ENCODE results near the gene COTL1.
"Not testable (repeated sequence)": the region's sequence is repeated elsewhere in the genome, so short reads cannot be mapped to it uniquely, and the experiment has no call there.

COTL1 gene

DNA sequence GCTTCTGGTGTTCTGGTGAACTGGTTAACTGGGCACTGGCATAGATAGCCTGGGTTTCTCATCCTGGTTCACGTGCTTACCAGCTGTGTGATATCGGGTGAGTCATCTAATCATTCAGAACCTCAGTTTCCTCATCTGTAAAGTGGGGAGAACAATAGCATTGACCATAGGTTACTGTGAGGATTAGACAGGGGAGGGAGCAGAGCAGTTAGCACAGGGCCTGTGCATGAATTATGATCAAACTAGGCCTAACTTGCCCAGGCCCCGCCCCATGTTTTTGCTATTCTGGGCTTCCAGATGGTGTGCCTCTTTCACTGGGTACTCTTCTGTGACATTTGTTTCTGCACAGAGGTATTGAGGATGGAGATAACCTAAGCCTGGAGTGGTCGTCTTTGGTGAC is 25.8 kb upstream of the COTL1 start:
- no peak for DNase-seq (ENCODE audit: low read depth in 2 of 2, low spot score in 1 of 2)

DNA sequence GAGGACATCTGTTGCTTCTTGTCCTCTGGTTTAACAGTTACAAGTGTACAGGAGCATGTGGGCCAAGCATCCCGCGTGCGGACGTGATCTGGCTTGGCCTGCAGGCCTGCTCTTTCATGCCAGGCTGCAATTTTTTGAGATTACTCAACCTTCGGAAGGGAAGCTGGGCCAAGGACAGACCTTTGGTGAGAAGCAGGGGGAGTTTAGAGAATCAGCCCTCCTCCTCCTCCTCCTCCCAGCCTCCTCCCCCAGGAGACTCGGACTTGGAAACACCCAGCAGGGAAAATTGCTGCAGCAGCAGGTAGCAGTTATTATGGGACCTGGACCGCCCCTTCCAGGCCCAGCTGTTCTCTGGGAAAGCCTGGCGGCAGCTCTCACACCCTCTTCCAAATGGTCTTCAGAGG is 25.3 kb upstream of the COTL1 start:
- no peak for DNase-seq (ENCODE audit: low read depth in 2 of 2, low spot score in 1 of 2)

DNA sequence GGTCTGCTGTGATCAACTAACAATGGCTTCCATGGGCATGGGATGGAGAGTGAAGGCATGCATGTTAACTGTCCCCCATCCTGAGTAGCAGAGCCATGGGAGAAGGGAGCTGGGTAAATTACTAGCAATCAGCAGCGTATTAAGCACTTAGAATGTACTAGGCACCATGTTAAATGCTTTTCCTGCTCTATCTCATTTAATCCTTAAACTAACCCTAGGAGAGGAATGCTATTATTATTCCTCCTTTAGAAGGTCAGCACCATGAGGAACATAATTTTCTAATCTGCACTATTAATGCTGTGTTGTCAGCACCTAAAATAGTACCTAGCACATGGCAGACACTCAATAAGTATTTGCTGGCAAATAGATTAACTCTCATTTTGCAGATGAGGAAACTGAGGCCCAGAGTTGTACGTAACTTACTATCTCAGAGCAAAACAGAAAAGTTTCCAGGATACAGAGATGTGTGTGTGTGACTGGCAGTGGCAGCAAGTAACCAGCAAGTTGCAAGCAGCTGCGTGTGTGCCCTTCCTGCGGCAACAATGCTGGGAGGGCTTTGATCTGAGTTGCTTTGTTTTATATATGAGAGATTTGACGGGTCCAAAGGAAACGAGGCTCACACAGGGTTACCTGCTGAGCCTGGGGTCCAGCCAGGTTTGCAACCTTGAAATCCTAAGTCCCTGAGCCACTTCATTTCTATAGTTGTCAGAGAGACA is 23.9 kb upstream of the COTL1 start:
- DNase-seq (ENCODE audit: low read depth in 2 of 2, low spot score in 1 of 2) = no peak

DNA sequence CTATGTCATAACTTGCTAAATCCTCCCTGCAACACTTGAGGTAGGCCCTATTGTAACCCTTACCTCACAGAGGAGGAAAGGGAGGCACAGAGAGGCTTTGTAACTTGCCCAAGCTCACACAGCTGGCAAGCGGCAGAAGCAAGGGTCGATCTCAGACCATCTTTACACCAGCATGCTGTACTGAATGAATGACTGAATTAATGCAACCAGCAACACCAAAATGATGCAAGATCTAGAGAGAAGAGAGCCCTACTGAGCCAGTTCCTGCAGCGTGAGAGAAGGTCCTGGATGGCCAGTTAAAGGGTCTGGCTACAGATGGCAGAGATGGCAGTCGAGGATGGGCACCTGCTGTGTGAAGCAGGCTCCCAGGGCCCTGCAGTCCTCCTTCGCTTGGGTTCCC is 22.3 kb upstream of the COTL1 start:
- DNase-seq (ENCODE audit: low read depth in 2 of 2, low spot score in 1 of 2) = no peak

DNA sequence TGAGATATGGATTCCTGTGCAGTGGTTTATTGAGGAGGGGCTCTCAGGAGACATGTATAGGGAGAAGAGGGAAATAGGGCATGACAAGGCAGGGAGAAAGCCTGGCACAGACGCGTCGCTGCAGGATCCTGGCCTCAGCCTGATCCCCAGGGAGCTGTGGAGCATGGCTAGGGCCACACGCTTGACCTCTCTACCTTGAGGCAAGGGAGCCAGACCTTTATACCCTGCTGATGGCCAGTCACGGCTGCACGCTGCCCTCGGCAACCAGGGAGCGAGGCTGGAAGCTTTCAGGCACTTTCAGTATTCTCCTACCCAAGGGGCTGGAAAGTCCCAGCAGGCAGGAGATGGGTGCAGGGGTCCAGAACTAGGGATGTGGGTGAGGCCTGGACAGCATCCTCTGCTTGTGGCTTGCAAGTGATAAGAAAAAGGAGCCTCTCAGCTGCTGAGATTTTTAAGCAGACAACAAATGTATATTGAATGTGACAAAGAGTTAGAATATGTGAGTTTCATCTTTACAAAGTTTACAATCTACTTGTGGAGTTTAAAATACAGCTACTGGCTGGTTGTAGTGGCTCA is 20.4 kb upstream of the COTL1 start:
- no peak for DNase-seq (ENCODE audit: low read depth in 2 of 2, low spot score in 1 of 2)

DNA sequence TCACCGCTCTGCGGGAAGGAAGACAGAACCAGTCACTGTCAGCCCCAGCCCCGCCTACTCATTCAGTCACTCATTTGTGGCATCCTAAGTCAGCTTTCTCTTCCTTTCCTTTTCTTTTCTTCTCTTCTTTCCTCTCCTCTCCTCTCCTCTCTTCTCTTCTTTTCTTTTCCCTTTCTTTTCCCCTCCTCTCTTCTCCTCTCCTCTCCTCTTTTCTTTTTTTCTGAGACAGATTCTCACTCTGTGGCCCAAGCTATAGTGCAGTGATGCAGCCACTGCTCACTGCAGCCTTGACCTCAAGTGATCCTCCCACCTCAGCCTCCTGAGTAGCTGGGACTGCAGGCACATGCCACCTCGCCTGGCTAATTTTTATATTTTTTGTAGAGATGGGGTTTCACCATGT is 19.8 kb upstream of the COTL1 start:
- DNase-seq (ENCODE audit: low read depth in 2 of 2, low spot score in 1 of 2) = no peak

DNA sequence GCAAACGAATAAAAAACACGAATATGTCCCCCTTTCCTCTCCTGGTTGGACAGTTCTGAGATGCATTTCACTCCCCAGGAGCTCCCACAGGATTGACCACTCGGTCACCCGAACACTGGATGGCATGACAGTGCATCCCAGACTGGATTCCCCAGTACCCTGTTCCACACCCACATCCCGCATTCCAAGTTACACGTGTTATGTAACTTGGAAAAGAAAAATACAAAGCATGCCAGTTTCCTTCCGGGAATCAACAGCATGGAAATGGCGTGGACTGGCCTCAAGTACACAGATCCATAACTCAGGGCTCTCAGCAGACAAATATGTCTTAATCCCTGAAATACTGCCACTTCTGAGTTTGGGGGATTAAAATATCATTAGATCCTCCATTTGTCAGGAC is 17.8 kb upstream of the COTL1 start:
- DNase-seq (ENCODE audit: low read depth in 2 of 2, low spot score in 1 of 2) = no peak

DNA sequence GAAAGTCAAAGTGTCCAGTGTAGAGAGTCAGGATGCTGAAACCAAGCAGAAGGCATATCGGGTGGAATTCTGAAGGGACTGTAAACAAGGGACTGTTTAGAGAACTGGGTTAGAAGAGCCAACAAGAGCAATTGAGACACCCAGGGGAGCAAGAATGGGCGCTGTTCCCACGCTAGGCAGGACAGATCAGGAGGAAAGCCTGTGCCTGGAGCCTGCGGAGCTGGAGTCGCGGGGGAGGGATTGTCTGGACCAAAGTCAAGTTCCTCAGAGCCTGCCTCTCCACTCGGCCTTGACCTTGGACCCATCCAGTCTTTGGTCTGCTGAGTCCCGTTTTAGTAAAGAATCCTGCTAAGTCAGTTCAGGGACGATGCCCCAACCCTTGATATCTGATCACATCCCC is 15.7 kb upstream of the COTL1 start:
- no peak for DNase-seq (ENCODE audit: low read depth in 2 of 2, low spot score in 1 of 2)

DNA sequence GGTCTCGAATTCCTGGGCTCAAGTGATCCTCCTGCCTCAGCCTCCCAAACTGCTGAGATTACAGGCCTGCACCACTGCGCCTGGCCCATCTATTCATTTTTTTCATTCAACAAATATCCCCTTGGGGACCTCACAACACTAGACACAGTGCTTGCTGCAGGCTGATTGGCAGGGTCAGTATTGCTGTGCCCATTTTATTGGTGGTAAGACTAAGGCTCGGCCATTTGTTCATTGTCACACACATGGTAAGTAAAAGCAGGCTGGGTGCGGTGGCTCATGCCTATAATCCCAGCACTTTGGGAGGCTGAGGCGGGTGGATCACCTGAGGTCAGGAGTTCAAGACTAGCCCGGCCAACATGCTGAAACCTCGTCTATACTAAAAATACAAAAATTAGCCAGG is 15.0 kb upstream of the COTL1 start:
- not testable (repeated sequence) for DNase-seq (ENCODE audit: low read depth in 2 of 2, low spot score in 1 of 2)

DNA sequence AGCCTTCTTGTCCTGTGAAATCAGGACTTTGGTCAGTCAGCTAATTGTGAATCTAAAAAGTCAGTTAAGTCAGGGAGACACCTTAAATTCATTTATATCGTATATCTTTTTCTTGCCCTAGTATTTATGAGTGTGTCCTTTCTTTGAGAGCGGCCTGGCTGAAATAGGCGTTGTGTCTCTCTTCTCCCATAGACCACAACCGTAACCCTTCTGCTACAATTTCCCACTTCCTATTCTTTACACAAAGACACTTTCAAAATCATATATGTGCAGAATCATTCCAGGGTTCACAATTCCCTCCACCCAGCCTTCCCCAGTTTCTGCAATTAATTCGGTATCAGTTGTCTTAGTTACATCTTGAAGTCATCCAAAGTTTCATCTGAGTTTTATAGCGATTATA is 14.0 kb upstream of the COTL1 start:
- DNase-seq (ENCODE audit: low read depth in 2 of 2, low spot score in 1 of 2) = no peak

DNA sequence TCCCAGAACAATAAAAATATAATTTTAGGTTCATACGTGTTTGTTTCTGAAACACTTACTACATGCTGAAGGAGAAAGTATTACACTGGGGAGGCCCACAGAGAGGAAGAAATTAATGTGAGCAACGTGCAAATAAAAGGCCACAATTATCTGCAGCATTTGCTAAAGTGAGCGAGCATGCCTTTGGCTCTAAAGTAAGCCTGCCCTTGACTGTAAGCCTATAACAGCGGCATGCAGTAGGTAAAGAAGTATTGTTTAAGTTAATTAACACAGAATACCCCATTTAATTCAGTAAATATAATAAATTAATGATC is 13.2 kb upstream of the COTL1 start:
- DNase-seq (ENCODE audit: low read depth in 2 of 2, low spot score in 1 of 2) = no peak

DNA sequence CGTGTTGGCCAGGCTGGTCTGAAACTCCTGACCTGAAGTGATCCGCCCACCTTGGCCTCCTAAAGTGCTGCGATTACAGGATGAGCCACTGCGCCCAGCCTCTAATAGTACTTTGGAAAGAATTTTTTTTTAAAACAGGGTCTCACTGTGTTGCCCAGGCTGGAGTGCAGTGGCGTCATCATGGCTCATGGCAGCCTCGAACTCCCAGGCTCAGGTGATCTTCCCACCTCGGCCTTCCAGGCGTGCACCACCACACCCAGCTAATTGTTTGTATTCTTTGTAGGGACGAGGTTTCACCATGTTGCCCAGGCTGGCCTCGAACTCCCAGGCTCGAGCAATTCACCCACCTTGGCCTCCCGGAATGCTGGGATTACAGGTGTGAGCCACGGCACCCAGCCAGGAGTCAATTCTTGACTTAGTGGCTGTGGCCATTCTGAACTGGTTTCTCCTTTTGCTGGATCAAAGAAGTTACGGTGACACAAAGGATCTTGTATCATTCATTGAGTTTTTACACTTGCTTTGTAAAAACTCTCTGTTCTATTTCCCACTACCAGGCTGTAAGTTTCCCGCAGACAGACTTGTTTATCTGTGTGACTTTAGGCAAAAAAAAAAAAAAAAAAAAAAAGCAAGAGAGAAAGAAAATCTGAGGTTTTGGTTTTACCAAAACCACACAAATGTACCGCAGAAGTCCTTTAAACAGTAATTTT is 12.7 kb upstream of the COTL1 start:
- DNase-seq (ENCODE audit: low read depth in 2 of 2, low spot score in 1 of 2) = no peak

DNA sequence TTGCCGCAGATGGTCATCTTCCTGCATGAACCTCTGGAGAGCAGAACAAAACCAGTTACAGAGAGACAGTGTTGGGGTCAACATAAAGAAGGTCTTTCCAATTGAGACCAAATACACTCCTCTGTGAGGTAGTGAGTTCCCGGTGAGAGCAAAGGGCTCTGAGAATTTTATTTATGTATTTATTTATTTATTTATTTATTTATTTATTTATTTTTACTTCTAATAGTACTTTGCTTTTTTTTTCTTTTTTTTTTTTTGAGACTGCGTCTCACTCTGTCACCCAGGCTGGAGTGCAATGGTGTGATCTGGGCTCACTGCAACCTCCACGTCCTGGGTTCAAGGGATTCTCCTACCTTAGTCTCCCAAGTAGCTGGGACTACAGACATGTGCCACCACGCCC is 12.1 kb upstream of the COTL1 start:
- DNase-seq (ENCODE audit: low read depth in 2 of 2, low spot score in 1 of 2) = no peak

DNA sequence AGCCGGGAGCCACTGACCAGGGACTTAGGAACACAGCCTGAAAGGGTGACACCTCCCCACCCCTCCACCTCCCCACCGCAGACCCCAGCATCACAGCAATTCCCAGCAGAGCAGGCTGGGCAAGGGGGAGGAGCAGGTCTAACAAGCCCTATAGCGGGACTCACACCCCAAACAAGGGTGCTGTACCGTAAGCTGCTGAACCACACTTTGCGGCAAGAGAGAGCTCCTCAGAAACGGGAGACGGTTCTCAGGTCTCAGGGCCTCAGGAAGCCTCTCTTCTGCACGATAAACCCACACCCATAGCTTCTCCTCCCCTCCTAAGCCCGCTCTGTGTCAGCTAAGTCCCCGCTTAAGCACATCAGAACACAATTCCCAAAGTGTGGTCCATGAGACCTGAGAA is 11.7 kb upstream of the COTL1 start:
- DNase-seq (ENCODE audit: low read depth in 2 of 2, low spot score in 1 of 2) = no peak

DNA sequence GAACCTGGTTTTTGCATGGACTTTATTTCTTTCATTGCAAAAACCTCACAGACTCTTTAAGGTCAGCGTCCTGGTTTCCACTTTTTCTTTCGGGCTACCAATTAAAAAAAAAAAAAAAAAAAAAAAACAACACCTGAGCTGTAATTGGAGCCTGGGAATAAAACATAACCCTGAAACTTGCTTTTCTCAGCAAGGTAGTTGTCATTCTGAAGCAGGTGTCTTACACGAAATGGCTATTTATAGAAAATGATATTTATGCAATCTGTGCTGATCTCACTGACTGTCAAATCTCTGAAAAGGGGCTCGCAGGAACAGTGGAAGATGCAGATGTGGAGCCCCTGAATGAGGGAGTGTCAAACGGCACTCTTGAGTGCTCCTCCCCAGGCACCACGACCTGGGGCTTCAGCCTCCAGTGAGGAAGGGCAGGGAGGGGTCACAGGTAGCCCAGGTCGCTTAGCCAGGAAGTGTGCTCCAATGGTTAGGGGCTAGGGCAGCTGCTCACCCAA is 10.4 kb upstream of the COTL1 start:
- DNase-seq (ENCODE audit: low read depth in 2 of 2, low spot score in 1 of 2) = no peak

DNA sequence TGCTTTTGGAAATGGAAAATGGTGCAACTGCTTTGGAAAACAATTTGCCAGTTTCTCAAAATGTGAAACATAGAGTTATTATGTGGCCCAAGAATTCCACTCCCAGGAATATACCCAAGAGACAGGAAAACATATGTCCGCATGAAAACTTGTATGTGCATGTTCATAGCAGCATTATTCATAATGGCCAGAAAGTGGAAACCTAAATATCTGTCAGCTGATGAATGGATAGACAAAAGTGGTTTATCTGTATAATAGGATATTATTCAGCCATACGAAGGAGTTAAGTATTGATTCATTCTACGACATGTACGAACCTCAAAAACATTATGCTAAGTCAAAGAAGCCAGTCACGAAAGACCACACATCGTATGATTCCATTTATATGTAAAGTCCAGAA is 7.7 kb upstream of the COTL1 start:
- no peak for DNase-seq (ENCODE audit: low read depth in 2 of 2, low spot score in 1 of 2)

DNA sequence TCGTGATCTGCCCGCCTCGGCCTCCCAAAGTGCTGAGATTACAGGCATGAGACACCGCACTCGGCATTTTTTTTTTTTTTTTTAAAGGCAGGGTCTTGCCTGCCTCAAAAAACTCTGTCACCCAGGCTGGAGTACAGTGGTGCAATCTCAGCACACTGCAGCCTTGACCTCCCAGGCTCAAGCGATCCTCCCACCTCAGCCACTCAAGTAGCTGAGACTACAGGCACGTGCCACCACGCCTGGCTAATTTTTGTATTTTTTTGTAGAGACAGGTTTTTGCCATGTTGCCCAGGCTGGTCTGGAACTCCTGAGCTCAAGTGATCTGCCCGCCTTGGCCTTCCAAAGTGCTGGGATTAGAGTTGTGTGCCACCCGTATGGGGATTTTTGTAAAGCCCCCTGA is 3.0 kb upstream of the COTL1 start:
- DNase-seq (ENCODE audit: low read depth in 2 of 2, low spot score in 1 of 2) = not testable (repeated sequence)

DNA sequence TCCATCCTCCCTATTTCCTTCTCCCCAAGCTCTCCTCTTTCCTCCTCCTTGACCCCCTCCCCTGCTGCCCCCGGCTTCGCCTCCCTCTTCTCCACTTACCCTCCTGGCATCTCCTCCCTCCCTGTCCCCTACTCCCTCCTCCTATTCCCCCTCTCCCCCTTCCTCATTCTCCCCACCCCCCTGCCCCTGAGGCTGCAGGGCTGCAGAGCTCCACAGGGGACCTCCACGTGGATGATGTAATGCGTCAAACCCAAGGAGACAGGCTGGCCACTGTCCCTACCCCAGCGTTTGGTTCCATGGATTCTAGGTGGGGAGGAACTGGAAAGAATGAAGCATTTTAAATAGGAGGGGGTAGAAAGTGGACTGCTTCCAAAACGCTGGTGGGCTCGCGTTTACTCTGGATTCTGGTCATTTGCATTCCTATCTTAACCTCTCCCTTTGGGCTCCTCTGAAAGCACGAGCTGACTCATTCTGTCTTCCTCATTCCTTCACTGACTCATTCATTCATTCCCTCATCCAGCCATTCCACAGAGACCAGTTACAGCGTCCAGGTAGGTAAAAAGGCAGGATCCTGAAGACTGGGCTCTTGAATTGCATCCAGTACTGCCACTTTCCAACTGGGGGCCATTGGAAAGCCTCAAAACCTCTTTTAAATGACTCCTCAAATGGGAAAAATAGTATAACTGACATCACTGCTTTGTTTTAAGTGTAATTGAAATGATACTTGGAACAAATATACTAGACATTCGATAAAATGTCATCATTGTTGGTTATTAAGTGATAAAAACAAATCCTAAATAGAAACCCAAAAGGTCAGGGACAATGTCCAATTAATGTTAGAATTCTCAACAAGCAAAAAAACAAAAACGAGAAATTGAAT is 943 bp upstream of the COTL1 start:
- DNase-seq (ENCODE audit: low read depth in 2 of 2, low spot score in 1 of 2) = no peak

DNA sequence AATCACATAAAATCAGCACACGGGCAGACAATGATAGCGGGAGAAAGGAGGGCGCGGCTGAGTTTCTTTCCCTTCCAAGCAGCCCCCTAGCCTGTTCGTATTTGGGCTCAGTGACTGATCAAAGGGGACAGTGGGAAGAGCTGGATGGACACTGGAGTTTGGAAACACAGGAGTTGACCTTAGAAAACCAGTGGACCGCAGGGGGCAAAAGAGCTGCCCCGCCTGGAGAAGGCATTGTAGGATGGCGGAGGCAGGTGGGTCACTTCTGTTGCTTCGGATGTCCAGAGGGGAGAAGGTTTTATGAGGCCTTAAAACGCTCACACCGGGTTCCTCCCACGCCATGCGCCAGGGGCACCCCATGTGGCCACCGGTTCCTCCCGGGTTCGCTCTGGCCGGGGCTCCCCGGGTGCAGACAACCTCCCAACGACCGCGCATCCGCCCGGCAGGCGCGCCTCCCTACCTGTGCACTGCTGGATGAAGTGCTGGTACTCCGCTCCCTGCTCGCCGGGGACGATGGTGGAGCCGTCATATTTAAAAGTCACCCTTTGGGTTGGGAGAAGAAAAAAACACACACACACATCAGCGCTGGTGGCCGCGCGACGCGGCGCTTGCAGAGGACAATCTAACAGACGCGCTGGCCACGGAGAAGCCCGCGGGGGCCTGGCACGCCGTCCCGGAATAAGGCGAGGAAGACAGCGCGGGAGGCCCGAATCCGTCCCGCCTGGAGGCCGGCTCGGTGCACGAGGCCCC is 662 bp downstream of the COTL1 start:
- DNase-seq (ENCODE audit: low read depth in 2 of 2, low spot score in 1 of 2) = no peak

DNA sequence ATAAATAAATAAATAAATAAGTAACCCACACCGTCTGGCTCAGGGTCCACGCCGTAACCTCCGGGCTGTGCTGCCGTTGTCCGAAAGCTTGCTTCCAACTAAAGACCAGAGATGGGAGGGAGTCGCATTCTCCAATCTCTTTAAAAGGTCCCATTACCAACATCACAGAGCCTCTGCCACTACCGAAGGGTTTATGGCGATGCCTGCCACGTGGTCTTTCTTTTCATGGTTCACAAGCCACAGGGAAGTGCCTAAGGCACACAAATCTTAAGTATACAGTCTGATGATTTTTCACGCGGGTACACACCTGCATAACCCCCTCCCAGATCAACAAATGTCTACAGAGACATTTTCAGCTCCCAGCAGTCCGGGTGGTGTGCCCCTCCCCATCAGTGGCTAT is 1.4 kb downstream of the COTL1 start:
- no peak for DNase-seq (ENCODE audit: low read depth in 2 of 2, low spot score in 1 of 2)

Measured in stimulated activated CD8-positive, alpha-beta memory T cell treated with anti-CD3 and anti-CD28 coated beads, Interleukin-4, amount 100 ng/mL, for 1 hour (primary cell).